Measurements from ENCODE around the gene ZCCHC14.

The ZCCHC14 gene

DNA sequence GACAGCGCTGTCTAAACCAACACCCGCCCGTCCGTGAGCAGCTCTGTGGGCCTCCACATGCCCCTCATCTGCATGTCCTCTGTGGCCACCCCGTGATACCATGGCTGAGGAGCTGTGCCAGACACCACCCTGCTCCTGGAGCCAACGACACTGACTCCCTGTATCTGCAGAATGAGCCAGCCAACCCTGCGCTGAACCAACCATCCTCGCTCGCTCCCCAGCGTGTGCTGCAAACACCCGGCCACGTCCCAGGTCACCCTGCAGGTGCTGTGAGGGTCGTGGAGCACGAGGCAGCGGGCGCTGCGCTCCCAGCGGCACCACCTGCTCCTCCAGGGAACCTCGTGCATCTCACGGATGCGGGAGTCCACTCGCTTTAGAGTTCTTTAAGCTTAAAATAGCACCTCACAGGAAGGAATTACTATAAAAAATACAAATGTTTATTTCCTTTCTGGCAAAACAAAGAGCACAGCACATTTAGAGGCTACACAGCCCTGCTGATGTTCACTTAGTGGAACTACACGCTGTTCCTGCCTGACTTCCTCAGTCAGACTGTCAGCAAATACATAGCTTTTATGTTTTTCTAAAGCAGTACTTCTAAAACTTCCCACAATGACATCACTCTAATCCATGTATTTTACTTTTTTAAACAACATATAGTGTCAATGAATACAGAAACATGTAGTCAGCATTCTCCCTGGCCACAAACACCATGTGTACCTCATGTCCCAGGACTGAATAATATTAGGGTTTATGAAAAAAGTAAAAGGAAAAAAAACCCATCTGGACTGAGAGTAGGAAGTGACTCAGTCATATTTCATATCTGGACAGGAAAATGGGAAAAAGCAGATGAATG lies 57.2 kb downstream of the ZCCHC14 start:
- TF ChIP-seq, protein P1, sequence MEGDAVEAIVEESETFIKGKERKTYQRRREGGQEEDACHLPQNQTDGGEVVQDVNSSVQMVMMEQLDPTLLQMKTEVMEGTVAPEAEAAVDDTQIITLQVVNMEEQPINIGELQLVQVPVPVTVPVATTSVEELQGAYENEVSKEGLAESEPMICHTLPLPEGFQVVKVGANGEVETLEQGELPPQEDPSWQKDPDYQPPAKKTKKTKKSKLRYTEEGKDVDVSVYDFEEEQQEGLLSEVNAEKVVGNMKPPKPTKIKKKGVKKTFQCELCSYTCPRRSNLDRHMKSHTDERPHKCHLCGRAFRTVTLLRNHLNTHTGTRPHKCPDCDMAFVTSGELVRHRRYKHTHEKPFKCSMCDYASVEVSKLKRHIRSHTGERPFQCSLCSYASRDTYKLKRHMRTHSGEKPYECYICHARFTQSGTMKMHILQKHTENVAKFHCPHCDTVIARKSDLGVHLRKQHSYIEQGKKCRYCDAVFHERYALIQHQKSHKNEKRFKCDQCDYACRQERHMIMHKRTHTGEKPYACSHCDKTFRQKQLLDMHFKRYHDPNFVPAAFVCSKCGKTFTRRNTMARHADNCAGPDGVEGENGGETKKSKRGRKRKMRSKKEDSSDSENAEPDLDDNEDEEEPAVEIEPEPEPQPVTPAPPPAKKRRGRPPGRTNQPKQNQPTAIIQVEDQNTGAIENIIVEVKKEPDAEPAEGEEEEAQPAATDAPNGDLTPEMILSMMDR (IDR thresholded peaks at IDR 0.05; ENCODE audit: borderline replicate concordance, control extremely low read depth, extremely low read depth, insufficient read depth, missing control alignments): no peak
- no peak for DNase-seq (ENCODE audit: low spot score)
- in situ Hi-C loops (cut with MboI; ENCODE audit: low sequenced_read_pairs, unreplicated experiment): no loop called here

GRCh38 chr16:87434146-87434667 lies 58.6 kb downstream of the ZCCHC14 start:
- TF ChIP-seq, protein P1 (IDR thresholded peaks at IDR 0.05; ENCODE audit: borderline replicate concordance, control extremely low read depth, extremely low read depth, insufficient read depth, missing control alignments): no peak
- in situ Hi-C loops (cut with MboI; ENCODE audit: low sequenced_read_pairs, unreplicated experiment): no loop called here
- no peak for DNase-seq (ENCODE audit: low spot score)

DNA sequence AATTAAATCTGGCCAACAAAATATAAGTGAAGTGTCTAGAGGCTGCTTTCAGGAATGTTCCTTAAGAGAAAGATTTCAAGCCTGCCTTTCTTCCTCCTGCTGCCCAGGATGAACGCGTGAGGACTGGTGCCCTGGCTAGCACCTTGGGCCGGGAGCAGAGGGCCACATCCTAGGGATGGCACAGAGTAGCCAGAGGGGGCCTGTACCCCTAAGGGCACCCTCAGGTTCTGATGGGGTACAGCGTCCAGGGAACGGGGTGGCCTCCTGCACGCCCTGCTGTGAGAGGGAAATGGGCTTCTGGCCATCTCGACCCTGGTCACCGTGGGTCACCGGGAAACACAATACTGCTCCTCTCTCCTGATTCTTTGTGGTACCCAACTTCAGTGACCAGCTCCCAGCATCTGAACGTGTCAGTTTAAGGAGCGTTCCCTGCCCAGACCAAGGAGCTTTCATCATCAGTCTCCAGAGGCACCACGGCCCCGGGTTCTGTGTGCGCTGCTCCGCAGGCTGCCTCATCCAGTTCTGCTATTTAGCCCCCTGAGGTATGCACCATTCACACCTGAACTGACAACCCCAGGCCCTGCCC lies 60.4 kb downstream of the ZCCHC14 start:
- no peak for DNase-seq (ENCODE audit: low spot score)
- in situ Hi-C loops (cut with MboI; ENCODE audit: low sequenced_read_pairs, unreplicated experiment): no loop called here
- TF ChIP-seq, protein P1 (IDR thresholded peaks at IDR 0.05; ENCODE audit: borderline replicate concordance, control extremely low read depth, extremely low read depth, insufficient read depth, missing control alignments): no peak

GRCh38 chr16:87431926-87432325 lies 60.9 kb downstream of the ZCCHC14 start:
- in situ Hi-C loops (cut with MboI; ENCODE audit: low sequenced_read_pairs, unreplicated experiment): no loop called here
- TF ChIP-seq, protein P1 (IDR thresholded peaks at IDR 0.05; ENCODE audit: borderline replicate concordance, control extremely low read depth, extremely low read depth, insufficient read depth, missing control alignments): no peak
- no peak for DNase-seq (ENCODE audit: low spot score)

DNA sequence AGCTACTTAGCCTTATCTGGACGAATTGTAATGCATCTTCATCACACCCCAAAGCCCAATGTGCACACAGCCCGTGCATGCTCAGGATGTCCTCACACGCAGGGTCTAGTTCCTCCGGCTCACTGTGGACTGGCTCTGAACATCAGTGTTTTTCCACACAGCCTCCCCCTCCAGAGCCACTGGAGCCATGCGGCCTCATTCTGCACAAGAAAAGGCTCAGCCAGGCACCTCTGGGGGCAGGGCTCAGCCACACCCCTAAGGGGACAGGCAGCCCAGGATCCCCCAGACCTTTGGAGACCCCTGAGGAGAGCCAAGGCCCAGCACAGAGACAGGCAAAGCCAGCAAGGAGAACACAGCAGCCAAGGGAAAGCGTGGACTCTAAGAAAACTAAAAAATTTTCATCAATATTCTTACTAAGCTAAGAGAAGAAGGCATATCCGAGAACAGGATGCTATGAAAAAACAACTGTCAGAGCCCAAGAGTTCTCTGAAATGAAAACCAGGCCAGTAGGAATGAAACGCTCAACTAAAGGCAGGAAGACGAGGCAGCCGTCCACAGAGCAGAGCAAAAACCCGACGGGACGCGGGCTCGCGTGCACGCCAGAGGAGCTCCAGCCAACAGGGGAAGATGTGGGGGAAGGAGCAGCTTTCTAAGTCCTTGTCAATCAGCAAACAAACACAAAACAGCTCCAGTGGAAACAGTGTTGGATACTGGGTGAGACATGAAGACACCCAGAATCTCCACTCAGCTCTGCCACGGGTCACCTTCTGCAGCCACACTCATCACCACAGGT lies 66.2 kb downstream of the ZCCHC14 start:
- in situ Hi-C loops (cut with MboI; ENCODE audit: low sequenced_read_pairs, unreplicated experiment): no loop called here
- TF ChIP-seq, protein P1 (IDR thresholded peaks at IDR 0.05; ENCODE audit: borderline replicate concordance, control extremely low read depth, extremely low read depth, insufficient read depth, missing control alignments): no peak
- DNase-seq (ENCODE audit: low spot score): no peak

- in situ Hi-C loops (cut with MboI; ENCODE audit: low sequenced_read_pairs, unreplicated experiment): no loop called here
- DNase-seq (ENCODE audit: low spot score): no peak
- TF ChIP-seq, protein P1 (IDR thresholded peaks at IDR 0.05; ENCODE audit: borderline replicate concordance, control extremely low read depth, extremely low read depth, insufficient read depth, missing control alignments): no peak
Observed at GRCh38 chr16:87425941-87426340, 66.9 kb downstream of the ZCCHC14 start.

Data from GM13976 (cell line).